Psoas muscle (tissue), 8 donors: Measurements from ENCODE around the gene COA7. TPM values are rescaled to one million over a fixed set of nuclear protein-coding genes. Genes with fewer than 3 reads are reported as not detected.
A peak's percentile ranks its signal among the peaks of the same experiment; 100 is the strongest.

Experiments used
- ATAC-seq, 4 donors: fragments of 200-7000 bp; cut with Tn5 transposase; one replicate each; pipeline ENCODE4 v1.9.1; 2020; ENCODE audit warnings: moderate library complexity in 3 of 4, mild to moderate bottlenecking in 2 of 4
- DNase-seq, 2 donors: peaks; one replicate each; pipeline ENCODE4 v3.0.0-alpha.2; 2020
- H3K27ac ChIP-seq: fragments of 200-600 bp; one replicate; pipeline ENCODE4 v1.8.0; 2022
- H3K27me3 ChIP-seq, 3 donors: fragments of 200-600 bp in 1 of 3; one replicate each; pipeline versions ENCODE4 v1.6.1 to v1.8.0; 2013 to 2022; ENCODE audit warnings: low read length in 2 of 3, mild to moderate bottlenecking in 2 of 3, moderate library complexity in 1 of 3; ENCODE audit not compliant: insufficient read depth in 3 of 3
- H3K36me3 ChIP-seq, 2 donors: fragments of 200-600 bp in 1 of 2; one replicate each; pipeline versions ENCODE4 v1.6.1 to v1.8.0; 2013 to 2022; ENCODE audit warnings: low read depth in 1 of 2, mild to moderate bottlenecking in 1 of 2, moderate library complexity in 1 of 2; ENCODE audit not compliant: insufficient read depth in 1 of 2
- H3K4me1 ChIP-seq: fragments of 200-600 bp; one replicate; pipeline ENCODE4 v1.8.0; 2022
- H3K4me3 ChIP-seq: fragments of 200-600 bp; one replicate; pipeline ENCODE4 v1.8.0; 2022; ENCODE audit warnings: mild to moderate bottlenecking
- H3K9me3 ChIP-seq: fragments of 200-600 bp; one replicate; pipeline ENCODE4 v1.8.0; 2022
- WGBS, 3 donors: extraction: QIAGEN DNeasy Blood & Tissue Kit; methylation state at CpG; one replicate each; pipeline versions ENCODE4 v1.1.6 to v1.1.7; 2013; 5-methylcytosine and 5-hydroxymethylcytosine counted together
- intact Hi-C, 2 donors: fragments of 100-400 bp; cut with DNase I; formaldehyde crosslinking; loops; one replicate each; pipeline versions ENCODE4 v1.11.0 to v1.14.2; 2022
- long read RNA-seq, 2 donors: library from polyadenylated mRNA; unstranded; transcript quantifications; one replicate each; pipeline ENCODE4 v2.0.0, GENCODE V29; 2021
- polyA plus RNA-seq, 3 donors: library from polyadenylated mRNA; stranded (reverse); fragments of 200-250 nt; gene quantifications; one replicate each; pipeline ENCODE4 v1.2.3, GENCODE V29; 2013
- total RNA-seq, 4 donors: library from RNA; stranded (reverse); fragmentation: NEBNext Ultra II Directional in 2 of 4; extraction: Animal tissue kit (Norgen Biotek cat#: 25700) in 2 of 4; gene quantifications; one replicate each; pipeline versions ENCODE4 v1.2.1 to v1.2.4, GENCODE V29; 2021 to 2023
- TF ChIP-seq, protein P1 (sequence below): fragments of 200-600 bp; IDR thresholded peaks from one replicate; pipeline ENCODE4 v1.8.0; 2022; ENCODE audit warnings: antibody characterized with exemption
- donor health status: healthy with polysubstance abuse.
- donor health status: DM: no; HTN: no; CAD: no; lungs with moderate emphysema.
- donor health status: Bipolar disorder and iron deficiency.
- donor health status: healthy.
- donor health status: DM: yes; HTN: yes; CAD: no.
- donor health status: DM: no; HTN: no; CAD: no.
- donor health status: DM: no; HTN: no; CAD: no.
- donor health status: DM: yes; HTN: yes; CAD: no.

COA7 gene
- total RNA-seq (10 to 100 TPM; 25.2 to 48.8 (median 38.7) TPM), polyA plus RNA-seq (10 to 100 TPM; 27.4 to 41.8 (median 30.5) TPM)
- long read RNA-seq, donor 1, full-length matches to known transcripts = 18 of 19 reads
- long read RNA-seq, donor 1, partial matches to known transcripts = 0 of 19 reads
- long read RNA-seq, donor 1, other reads (novel, unspliced or antisense) = 1 of 19 reads
- long read RNA-seq, donor 2, full-length matches to known transcripts = 65 of 70 reads
- long read RNA-seq, donor 2, partial matches to known transcripts = 0 of 70 reads
- long read RNA-seq, donor 2, other reads (novel, unspliced or antisense) = 5 of 70 reads

DNA sequence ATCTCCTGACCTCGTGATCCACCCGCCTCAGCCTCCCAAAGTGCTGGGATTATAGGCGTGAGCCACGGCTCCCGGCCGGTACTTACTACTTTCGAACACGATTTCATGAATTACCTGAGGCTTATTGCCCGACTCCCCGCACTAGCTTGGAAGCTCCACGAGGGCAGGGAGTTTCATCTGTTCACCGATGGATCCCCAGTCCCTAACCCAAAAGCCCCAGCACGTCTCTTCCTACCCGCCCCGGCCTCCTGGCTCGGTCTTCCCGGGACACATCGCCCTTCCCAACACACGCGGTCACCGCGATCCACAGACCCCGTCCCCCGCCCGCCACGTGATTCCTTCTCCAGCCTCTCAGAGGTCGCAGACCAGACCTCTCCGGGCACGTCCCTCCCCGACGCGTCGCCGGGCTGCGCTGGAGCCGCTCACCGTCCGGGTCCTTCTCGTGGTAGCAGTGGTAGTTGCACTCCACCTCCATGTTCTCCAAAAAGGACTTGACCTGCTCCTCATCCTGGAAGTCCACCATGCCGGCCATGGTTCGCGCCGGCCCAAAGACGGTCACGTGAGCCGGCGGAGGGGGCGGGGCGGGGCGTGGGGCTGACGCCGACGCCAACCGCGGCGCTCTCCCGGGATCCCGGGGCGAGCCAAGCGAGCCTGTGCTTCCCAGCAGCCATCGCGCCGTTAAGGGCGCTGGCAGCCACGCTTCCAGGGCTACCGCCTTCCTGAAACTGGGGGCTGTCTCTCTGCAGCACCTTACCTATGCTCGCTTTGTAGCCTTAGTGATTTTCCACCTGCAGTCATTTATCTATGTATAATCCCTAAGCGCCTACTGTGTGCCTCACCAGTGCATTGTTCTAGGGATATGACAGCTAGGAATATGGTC lies at the start of gene COA7:
COA7 (minus strand) TSS at position 553 of the 880 bp plus-strand sequence; CDS start at position 532, 21 bp downstream.
- 1 to 2% (median 1%) methylated on average over 60 to 68 of the region's 68 CpGs for WGBS, 3 donors
- peak; percentile 85 to 89 (median 88) for ATAC-seq
- intact Hi-C loops = loop anchor here in 1 of 2 donors (2.0 kb wide), 1 partner anchor 29 kb away; the partner anchor contains the start of gene ZYG11B

DNA sequence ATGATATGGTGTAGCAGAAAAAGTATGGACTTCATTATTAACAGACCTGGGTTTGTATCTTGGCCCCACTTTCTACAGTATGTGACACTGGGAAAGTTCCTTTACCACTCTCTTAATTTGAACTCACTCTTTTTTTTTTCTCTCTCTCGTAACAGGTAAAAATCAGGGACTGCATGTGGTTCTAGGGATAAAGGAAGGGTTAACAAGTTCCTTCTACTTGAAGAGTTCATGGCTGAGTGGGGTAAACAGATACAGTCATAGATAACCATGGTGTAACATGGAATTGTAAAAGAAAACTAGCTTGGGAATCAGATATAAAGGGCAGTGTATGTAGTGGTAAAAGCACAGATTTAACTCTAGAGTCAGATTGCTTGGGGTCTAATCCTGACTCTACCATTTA lies 49.3 kb upstream of the COA7 start:
- 63 to 85% (median 71%) methylated on average over 1 of the region's 1 CpG for WGBS, 3 donors

More for the DNA sequence above, at the start of gene COA7:
- peak; percentile 90 to 94 for DNase-seq
- peak within 1 kb of the TSS; percentile 93 for H3K27ac ChIP-seq
- peak within 1 kb of the TSS; percentile 71 for H3K4me3 ChIP-seq
- peaks cover 0 to 4% of the 10 kb centered on the region in 2 donors for H3K36me3 ChIP-seq
- TF ChIP-seq, protein P1, sequence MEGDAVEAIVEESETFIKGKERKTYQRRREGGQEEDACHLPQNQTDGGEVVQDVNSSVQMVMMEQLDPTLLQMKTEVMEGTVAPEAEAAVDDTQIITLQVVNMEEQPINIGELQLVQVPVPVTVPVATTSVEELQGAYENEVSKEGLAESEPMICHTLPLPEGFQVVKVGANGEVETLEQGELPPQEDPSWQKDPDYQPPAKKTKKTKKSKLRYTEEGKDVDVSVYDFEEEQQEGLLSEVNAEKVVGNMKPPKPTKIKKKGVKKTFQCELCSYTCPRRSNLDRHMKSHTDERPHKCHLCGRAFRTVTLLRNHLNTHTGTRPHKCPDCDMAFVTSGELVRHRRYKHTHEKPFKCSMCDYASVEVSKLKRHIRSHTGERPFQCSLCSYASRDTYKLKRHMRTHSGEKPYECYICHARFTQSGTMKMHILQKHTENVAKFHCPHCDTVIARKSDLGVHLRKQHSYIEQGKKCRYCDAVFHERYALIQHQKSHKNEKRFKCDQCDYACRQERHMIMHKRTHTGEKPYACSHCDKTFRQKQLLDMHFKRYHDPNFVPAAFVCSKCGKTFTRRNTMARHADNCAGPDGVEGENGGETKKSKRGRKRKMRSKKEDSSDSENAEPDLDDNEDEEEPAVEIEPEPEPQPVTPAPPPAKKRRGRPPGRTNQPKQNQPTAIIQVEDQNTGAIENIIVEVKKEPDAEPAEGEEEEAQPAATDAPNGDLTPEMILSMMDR = no peak
- no peaks in the 10 kb centered on the region for H3K27me3 ChIP-seq
- no peaks in the 10 kb centered on the region for H3K9me3 ChIP-seq
- H3K4me1 ChIP-seq = peaks cover 11% of the 10 kb centered on the region

DNA sequence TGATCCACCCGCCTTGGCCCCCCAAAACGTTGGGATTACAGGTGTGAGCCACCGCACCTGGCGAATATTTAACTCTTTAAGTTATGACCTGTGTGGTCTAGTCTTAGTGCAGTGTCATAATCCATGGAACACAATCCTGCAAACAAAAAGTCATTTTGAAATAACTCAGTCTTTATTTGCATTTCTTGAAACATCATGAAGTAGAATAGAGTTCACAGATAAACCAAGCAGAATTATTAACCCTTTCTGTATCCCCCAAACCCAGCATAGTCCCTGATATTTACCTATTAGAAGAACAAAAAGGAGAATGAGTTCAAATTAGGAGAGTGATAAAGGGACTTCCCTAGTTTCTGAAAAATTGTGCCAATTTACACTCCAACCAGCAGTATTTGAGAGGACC lies 48.0 kb upstream of the COA7 start:
- 77 to 96% (median 78%) methylated on average over 4 of the region's 4 CpGs for WGBS, 3 donors
- DNase-seq (no peak), ATAC-seq (no peak)
- no peaks in the 10 kb centered on the region for H3K9me3 ChIP-seq
- no peaks in the 10 kb centered on the region for H3K27me3 ChIP-seq
- H3K4me3 ChIP-seq = no peak overlapping the region
- TF ChIP-seq, protein P1 = no peak
- intact Hi-C loops = loop anchor here in 1 of 2 donors (2.0 kb wide), 1 partner anchor 45 kb away; no protein-coding TSS in a partner anchor
- H3K36me3 ChIP-seq = no peaks in the 10 kb centered on the region
- peaks cover 42% of the 10 kb centered on the region for H3K4me1 ChIP-seq
- H3K27ac ChIP-seq = no peak overlapping the region

More for the DNA sequence above, 49.3 kb upstream of the COA7 start:
- peak overlapping the region; percentile 10 for H3K27ac ChIP-seq
- no peak overlapping the region for H3K4me3 ChIP-seq
- peaks cover 41% of the 10 kb centered on the region for H3K4me1 ChIP-seq
- H3K36me3 ChIP-seq = no peaks in the 10 kb centered on the region
- ATAC-seq (no peak), DNase-seq (no peak)
- TF ChIP-seq, protein P1 = no peak
- no peaks in the 10 kb centered on the region for H3K9me3 ChIP-seq
- intact Hi-C loops = loop anchor here in 1 of 2 donors (2.0 kb wide), 1 partner anchor 47 kb away; no protein-coding TSS in a partner anchor
- no peaks in the 10 kb centered on the region for H3K27me3 ChIP-seq

- no peak overlapping the region for H3K4me3 ChIP-seq
- TF ChIP-seq, protein P1 = no peak
- WGBS, 3 donors = 70 to 86% (median 70%) methylated on average over 3 of the region's 3 CpGs
- intact Hi-C loops = no loop called here
- H3K9me3 ChIP-seq = no peaks in the 10 kb centered on the region
- no peak for DNase-seq
- ATAC-seq = no peak
- no peaks in the 10 kb centered on the region for H3K36me3 ChIP-seq
- no peaks in the 10 kb centered on the region for H3K27me3 ChIP-seq
- H3K4me1 ChIP-seq = peaks cover 51% of the 10 kb centered on the region
- peak overlapping the region; percentile 80 for H3K27ac ChIP-seq
Observed at GRCh38 chr1:52741259-52741658, 43.1 kb upstream of the COA7 start.
